ACC112 (cell line): ENCODE measurements around the gene TAPBPL.
"Not testable (repeated sequence)": the region's sequence is repeated elsewhere in the genome, so short reads cannot be mapped to it uniquely, and the experiment has no call there.

Source experiments
- H2AFZ ChIP-seq: fragments of 200-600 bp; sonication (generic); one replicate; pipeline ENCODE4 v1.6.0; 2017; ENCODE audit warnings: antibody characterized with exemption, low read length; ENCODE audit not compliant: unreplicated experiment
- H3K27ac ChIP-seq: fragments of 200-600 bp; sonication (generic); 2 replicates; pipeline ENCODE4 v1.5.1; 2014; ENCODE audit warnings: low read depth, mild to moderate bottlenecking, antibody characterized with exemption, low read length, moderate library complexity
- H3K27me3 ChIP-seq: fragments of 200-600 bp; sonication (generic); 2 replicates; pipeline ENCODE4 v1.6.1; 2014; ENCODE audit warnings: mild to moderate bottlenecking, antibody characterized with exemption, low read length, moderate library complexity, mixed read lengths; ENCODE audit not compliant: insufficient read depth
- H3K36me3 ChIP-seq: fragments of 200-600 bp; sonication (generic); 2 replicates; pipeline ENCODE4 v1.6.1; 2016; ENCODE audit warnings: mild to moderate bottlenecking, antibody characterized with exemption, low read length, moderate library complexity, mixed read lengths; ENCODE audit not compliant: insufficient read depth
- H3K4me1 ChIP-seq: fragments of 200-600 bp; sonication (generic); one replicate; pipeline ENCODE4 v1.6.1; 2016; ENCODE audit warnings: low read length, mixed read lengths; ENCODE audit not compliant: insufficient read depth, unreplicated experiment, control insufficient read depth
- H3K4me3 ChIP-seq: fragments of 200-600 bp; sonication (generic); 2 replicates; pipeline ENCODE4 v1.5.1; 2014; ENCODE audit warnings: mild to moderate bottlenecking, low read depth, low read length
- H3K79me2 ChIP-seq: fragments of 200-600 bp; sonication (generic); one replicate; pipeline ENCODE4 v1.6.0; 2016; ENCODE audit warnings: low read length; ENCODE audit not compliant: control insufficient read depth, unreplicated experiment, insufficient read depth

TAPBPL gene

GRCh38 chr12:6425590-6426531 is 26.0 kb upstream of the TAPBPL start:
- Histone ChIP-seq H3K79me2 (no peaks in the 10 kb centered on the region), H3K36me3 (no peaks in the 10 kb centered on the region), H2AFZ (no peak overlapping the region), H3K4me3 (no peak overlapping the region), H3K27me3 (no peaks in the 10 kb centered on the region), H3K27ac (no peak overlapping the region), H3K4me1 (peaks cover 16% of the 10 kb centered on the region)

GRCh38 chr12:6426882-6427671 is 24.8 kb upstream of the TAPBPL start:
- Histone ChIP-seq H3K36me3 (no peaks in the 10 kb centered on the region), H3K4me1 (peaks cover 24% of the 10 kb centered on the region), H3K4me3 (no peak overlapping the region), H3K79me2 (no peaks in the 10 kb centered on the region), H2AFZ (no peak overlapping the region), H3K27ac (no peak overlapping the region), H3K27me3 (no peaks in the 10 kb centered on the region)

- not testable (repeated sequence) for H3K27me3 ChIP-seq, H3K36me3 ChIP-seq, H3K79me2 ChIP-seq, H2AFZ ChIP-seq, H3K27ac ChIP-seq, H3K4me3 ChIP-seq
- peaks cover 24% of the 10 kb centered on the region for H3K4me1 ChIP-seq
Observed at GRCh38 chr12:6427796-6428195, 24.0 kb upstream of the TAPBPL start.

GRCh38 chr12:6428326-6428725 is 23.5 kb upstream of the TAPBPL start:
- H3K4me3 ChIP-seq: no peak overlapping the region

GRCh38 chr12:6430124-6430989 is 21.5 kb upstream of the TAPBPL start:
- H3K79me2 ChIP-seq: no peaks in the 10 kb centered on the region
- H3K27ac ChIP-seq: peak overlapping the region; percentile 100
- peak overlapping the region; percentile 86 for H2AFZ ChIP-seq
- peaks cover 21% of the 10 kb centered on the region for H3K4me1 ChIP-seq
- H3K27me3 ChIP-seq: no peaks in the 10 kb centered on the region
- H3K36me3 ChIP-seq: no peaks in the 10 kb centered on the region
- H3K4me3 ChIP-seq: peak overlapping the region; percentile 67

More at GRCh38 chr12:6428326-6428725, 23.5 kb upstream of the TAPBPL start:
- no peaks in the 10 kb centered on the region for H3K36me3 ChIP-seq
- no peaks in the 10 kb centered on the region for H3K79me2 ChIP-seq
- no peak overlapping the region for H2AFZ ChIP-seq
- no peaks in the 10 kb centered on the region for H3K27me3 ChIP-seq
- H3K4me1 ChIP-seq: peaks cover 24% of the 10 kb centered on the region
- no peak overlapping the region for H3K27ac ChIP-seq

- Histone ChIP-seq H3K4me1 (peaks cover 21% of the 10 kb centered on the region), H3K79me2 (no peaks in the 10 kb centered on the region), H3K27me3 (no peaks in the 10 kb centered on the region), H2AFZ (no peak overlapping the region), H3K27ac (no peak overlapping the region), H3K36me3 (no peaks in the 10 kb centered on the region), H3K4me3 (no peak overlapping the region)
Observed at GRCh38 chr12:6432991-6433390, 18.9 kb upstream of the TAPBPL start.

- Histone ChIP-seq H3K27me3 (no peaks in the 10 kb centered on the region), H2AFZ (no peak overlapping the region), H3K4me3 (no peak overlapping the region), H3K79me2 (no peaks in the 10 kb centered on the region), H3K4me1 (peaks cover 21% of the 10 kb centered on the region), H3K36me3 (no peaks in the 10 kb centered on the region), H3K27ac (no peak overlapping the region)
Observed at GRCh38 chr12:6434205-6435140, 17.4 kb upstream of the TAPBPL start.

- Histone ChIP-seq H3K4me1 (peaks cover 6% of the 10 kb centered on the region), H3K4me3 (no peak overlapping the region), H3K79me2 (no peaks in the 10 kb centered on the region), H3K27ac (no peak overlapping the region), H2AFZ (no peak overlapping the region), H3K36me3 (no peaks in the 10 kb centered on the region), H3K27me3 (no peaks in the 10 kb centered on the region)
Observed at GRCh38 chr12:6435961-6436715, 15.7 kb upstream of the TAPBPL start.

GRCh38 chr12:6437586-6437985 is 14.3 kb upstream of the TAPBPL start:
- H3K4me3 ChIP-seq: no peak overlapping the region
- no peaks in the 10 kb centered on the region for H3K79me2 ChIP-seq
- H3K27ac ChIP-seq: no peak overlapping the region
- H2AFZ ChIP-seq: no peak overlapping the region
- no peaks in the 10 kb centered on the region for H3K4me1 ChIP-seq
- H3K27me3 ChIP-seq: no peaks in the 10 kb centered on the region
- H3K36me3 ChIP-seq: no peaks in the 10 kb centered on the region
